ENCODE measurements around the gene ZBTB20. TPM values are rescaled to one million over a fixed set of nuclear protein-coding genes. Genes with fewer than 3 reads are reported as not detected.
"Not testable (repeated sequence)": the region's sequence is repeated elsewhere in the genome, so short reads cannot be mapped to it uniquely, and the experiment has no call there.

The ZBTB20 gene
- total RNA-seq, 2 donors from 2014 or later, result 75.7 to 91.2 TPM

DNA sequence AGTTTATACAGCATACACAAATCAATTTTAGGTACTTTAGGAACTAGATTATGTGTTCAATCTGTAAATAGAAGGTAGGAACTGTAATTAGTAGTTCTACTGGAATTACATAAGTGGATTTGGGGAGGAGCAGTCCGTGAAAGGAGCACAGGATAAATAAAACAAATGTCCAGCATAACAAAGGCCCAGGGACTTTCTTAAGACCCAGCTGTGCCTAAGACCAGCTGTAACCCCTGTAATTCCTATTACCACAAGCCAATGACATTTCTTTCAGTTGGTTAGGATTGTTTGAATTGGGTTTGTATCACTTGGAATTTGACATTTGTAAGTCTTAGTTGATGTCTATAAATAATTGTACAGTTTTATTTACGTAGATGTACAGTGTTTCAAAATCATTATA lies 4.8 kb upstream of the ZBTB20 start:
- no peak for DNase-seq (ENCODE audit: low spot score)
- intact Hi-C loops (cut with DNase I), result no loop called here

DNA sequence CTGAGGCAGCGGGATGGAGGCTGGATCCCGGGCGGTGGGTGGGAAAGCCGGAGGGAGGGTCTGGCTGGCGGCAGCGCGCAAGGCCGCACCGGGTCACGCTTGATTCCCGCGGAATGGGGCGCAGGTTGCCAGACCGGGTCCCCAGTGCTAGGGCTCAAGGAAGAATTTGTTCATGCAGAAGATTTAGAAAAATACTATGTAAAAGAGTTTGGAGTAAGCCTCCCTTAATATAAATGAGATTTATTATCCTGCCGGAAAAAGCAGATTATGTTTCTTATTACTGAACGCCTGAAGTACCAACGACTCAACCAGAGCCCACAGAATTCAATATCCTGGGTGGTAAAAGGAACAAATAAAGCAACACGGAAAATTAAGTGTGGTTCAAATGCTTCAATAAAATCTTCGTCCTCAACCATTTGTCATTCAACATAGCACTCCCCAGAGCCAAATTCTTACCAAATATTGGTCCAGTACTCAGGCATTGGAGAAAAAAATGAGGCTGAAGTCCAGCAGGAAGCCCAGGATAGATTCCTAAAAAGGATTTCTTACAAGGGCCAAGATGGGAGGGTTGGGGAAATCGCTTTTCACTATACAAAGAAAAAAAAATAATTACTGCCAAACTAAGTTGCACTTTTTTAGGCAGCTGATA lies 1.2 kb upstream of the ZBTB20 start:
- intact Hi-C loops (cut with DNase I), result no loop called here
- DNase-seq (ENCODE audit: low spot score), result no peak

DNA sequence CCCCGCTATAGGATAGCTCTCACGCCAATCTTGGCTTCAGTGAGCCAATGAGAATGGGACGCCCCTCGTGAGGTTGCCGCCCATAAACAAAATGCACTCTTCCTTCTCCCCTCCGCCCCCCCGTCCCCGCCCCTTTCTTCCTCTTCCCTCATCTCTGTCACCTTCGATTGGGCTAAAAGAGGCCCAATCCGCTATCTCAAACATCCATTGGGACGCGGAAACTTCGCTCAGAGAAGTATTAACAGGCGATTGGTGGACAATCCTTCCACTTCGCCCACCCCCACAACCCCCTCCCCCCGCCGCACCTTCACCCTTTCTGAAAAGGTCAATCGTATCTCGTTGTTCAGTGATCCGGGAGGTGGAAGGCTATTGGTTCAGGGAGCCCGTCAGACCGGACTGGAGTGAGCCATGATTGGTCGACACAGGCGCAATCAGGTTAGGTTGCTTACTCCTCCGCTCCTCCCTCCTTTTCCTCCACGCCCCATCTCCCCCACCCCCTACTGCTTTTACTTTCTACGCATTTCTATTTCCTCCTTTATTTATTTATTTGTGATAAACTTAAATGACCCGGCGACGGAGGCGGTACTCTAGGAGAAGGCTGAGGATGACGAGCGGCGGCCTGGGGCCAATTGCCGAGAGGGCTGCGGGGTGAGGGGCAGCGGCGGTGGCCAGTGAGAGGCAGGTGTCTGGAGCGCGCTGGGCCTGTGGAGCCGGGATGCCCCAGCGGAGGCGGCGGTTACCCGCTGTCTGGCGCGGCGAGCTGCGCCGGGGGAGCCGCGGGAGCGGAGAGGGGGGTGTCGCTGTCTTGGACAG lies 447 bp upstream of the ZBTB20 start:
- DNase-seq (ENCODE audit: low spot score), result peak; percentile 99
- intact Hi-C loops (cut with DNase I), result no loop called here

DNA sequence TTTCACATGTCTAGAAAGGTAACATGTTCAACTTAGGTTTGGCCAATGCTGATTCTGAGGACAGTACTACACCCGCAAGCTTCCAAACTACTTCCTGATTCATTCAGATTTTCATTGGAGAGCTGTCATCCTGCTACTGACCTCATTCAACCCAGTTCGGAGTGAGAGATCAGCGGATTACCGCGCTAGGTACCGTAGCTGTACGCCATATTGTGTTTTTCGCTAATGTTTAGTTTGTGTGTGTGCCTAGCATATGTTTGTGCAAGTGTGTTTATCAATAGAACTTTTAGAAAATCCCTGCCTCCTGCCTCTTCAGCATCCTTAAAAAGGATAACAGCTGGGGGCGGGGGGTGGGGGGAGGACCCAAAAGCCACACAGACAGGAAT lies 1.1 kb downstream of the ZBTB20 start:
- intact Hi-C loops (cut with DNase I), result no loop called here
- no peak for DNase-seq (ENCODE audit: low spot score)

DNA sequence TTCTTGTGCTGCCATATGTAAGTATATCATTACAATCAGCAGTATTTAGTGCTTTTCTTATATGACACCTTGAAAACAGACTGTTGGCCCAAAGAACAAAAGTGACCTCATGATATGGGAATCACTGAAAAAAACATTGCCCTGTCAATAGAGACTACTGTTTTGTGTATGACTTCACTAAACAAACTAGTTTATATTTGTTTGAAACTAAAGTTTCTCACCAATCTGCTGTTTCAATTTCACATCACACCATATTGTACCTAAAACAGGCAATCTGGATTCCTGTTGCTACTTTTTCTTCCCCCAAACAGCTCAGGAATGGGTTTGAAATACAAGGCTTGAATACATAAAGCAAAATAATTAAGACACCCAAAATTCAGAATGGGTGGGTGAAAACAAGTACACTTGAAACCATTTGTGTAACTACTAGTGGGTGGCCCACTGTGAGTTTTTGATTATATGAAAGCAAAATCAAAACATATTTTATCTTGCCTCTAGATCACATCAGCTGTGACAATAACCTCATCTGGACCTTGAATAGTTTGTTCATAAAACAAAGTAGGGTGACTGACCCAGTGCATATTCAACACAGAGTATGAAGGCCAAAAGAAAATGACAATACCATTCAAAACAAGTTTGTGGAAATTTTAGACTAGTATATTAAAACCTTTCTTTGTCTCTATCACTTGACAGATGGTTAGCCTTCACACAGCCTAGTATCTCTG lies 5.9 kb downstream of the ZBTB20 start:
- no peak for DNase-seq (ENCODE audit: low spot score)
- intact Hi-C loops (cut with DNase I), result no loop called here

DNA sequence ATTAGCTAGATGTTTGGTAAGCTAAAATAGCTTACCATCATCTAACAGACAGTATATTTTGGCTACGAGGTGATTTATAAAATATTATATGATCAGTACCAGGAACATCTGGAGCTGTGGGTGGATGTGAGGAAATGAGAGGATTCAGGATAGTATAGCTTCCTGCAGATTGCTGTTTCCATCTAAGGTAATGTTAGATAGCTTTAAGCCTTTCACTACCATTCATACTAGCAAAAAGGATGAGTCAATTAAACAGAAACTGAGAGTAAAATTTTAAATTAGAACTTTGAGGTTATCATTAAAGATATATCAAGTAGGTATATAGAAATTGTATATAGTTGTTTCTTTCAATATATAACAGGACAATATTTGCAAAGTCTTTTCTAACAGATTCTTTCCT lies 8.0 kb downstream of the ZBTB20 start:
- intact Hi-C loops (cut with DNase I), result no loop called here
- DNase-seq (ENCODE audit: low spot score), result no peak

DNA sequence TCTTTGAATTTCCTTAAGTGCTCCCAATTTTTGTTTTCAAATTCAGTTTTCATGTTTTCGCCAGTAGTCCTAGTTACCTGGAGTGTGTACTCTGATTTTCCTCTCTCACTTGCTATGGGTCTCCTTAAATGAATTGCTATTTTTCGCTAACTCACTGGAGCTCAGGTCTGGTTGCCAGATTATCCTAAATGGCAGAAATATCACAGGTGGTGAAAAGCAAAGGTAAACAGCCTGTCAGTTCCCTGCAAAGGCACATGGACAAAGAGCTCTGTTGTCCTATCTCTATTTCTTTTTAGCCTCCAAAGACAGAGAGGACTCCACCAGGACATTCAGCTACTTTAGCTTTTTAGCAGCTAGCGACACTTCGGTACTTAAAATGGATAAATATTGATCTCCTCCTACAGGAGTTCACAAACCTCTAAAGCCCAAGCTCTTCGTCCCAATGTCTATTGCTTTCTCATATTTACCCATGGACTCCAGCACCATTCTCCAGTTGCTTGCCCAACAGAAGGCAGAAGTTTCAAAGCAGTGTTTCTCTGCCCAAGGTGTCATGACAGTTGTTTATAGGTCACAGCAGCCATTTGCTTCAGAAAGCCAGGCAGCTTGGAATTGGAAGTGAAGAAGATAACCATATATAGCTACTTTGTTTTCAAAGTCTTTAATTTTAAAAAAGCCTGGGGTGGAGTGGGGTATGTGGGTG lies 12.3 kb downstream of the ZBTB20 start:
- intact Hi-C loops (cut with DNase I), result no loop called here
- no peak for DNase-seq (ENCODE audit: low spot score)

DNA sequence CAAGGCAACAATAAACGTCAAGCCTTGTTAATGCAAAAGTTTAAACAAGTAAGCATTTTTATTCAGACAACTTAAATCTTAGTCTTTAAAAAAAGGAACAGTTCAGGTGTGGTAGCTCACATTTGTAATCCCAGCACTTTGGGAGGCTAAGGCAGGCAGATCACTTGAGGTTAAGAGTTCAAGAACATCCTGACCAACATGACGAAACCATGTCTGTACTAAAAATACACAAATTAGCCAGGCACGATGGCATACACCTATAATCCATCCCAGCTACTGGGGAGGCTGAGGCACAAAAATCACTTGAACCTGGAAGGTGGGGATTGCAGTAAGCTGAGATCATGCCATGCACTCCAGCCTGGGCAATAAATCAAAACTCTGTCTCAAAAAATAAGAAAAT lies 19.9 kb downstream of the ZBTB20 start:
- intact Hi-C loops (cut with DNase I), result no loop called here

DNA sequence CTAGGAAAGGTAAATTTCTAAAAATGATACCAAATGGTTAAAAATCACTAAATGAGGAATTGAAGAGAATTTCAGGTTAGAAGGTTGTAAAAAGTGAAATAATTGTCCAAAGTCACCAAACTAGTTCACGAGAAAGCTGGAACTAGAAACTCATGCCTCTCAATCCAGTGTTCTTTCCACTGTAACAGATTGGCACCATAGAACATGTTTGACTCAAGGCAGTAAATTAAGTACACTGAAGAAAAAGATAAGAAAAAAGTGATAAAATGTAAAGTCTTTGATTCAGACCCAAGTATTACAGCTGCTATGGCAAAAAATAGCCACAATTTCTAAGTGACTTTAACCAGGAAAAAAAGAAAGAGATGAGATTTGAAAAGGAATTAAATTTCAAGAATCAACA lies 26.5 kb downstream of the ZBTB20 start:
- intact Hi-C loops (cut with DNase I), result no loop called here
- DNase-seq (ENCODE audit: low spot score), result no peak

More for the DNA sequence above, 19.9 kb downstream of the ZBTB20 start:
- no peak for DNase-seq (ENCODE audit: low spot score)

DNA sequence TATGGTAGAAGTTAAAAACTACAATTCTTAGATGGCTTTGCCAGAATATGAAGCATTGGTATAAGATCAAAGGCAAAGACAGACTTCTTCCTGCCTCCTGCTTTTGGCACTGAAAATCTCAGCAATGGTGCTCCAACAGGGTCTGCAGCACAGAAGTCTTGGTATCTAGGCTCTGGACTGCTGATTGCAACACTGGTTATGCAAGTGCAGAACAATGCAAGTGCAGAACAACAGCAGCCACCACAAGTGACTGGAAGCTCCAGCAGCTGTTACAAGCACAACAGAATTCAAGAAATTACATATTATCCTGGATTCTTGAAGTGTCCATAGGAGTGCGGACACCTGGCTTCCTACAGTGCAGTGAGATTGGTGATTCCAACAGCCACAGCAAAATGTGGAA lies 33.7 kb downstream of the ZBTB20 start:
- intact Hi-C loops (cut with DNase I), result no loop called here
- no peak for DNase-seq (ENCODE audit: low spot score)

DNA sequence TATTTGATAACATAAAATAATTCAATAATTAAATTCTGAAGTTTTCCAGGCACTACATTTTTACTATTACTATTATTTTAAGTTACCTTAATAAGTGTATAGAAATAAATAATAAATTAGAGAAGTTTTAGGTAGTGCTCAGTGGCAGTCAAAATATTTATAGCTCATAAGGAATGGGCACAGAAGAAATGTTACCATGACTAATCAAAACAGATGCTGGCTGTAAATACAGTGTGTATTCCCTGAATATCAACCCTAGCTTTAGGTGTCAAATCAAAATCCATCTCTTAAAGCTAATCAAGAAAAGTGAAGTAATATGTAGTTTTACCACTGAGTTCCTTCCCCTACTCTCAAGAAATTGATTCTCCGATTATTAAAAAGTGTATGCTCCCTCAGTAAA lies 35.5 kb downstream of the ZBTB20 start:
- intact Hi-C loops (cut with DNase I), result no loop called here
- no peak for DNase-seq (ENCODE audit: low spot score)

DNA sequence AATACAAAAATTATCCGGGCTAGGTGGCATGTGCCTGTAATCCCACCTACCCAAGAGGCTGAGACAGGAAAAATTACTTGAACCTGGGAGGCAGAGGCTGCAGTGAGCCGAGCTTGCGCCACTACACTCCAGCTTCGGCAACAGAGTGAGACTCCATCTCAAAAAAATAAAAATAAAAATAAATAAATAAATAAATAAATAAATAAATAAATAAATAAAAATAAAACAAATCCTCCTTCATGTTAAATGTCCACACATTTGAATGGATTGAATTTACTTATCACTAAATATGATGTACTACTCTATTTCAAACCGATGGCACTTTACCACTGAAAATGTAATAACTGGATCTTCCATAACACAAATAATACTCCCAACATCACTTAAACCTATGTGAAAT lies 36.3 kb downstream of the ZBTB20 start:
- intact Hi-C loops (cut with DNase I), result no loop called here
- no peak for DNase-seq (ENCODE audit: low spot score)

DNA sequence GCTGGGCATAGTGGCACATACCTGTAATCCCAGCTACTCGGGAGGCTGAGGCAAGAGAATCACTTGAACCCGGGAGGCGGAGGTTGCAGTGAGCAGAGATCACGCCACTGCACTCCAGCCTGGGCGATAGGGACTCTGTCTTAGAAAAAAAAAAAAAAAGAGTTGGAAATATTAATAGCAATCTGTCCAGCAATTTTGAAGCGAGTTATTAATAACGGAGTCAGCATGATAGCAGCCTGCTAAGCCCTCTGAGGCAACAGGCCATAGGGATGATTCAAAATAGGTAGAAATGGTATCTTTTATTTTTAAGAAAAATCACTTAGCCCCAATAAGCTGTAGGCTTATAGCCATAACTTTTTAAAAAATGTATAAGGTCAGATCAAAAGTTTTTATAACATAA lies 37.0 kb downstream of the ZBTB20 start:
- intact Hi-C loops (cut with DNase I); DNase-seq (ENCODE audit: low spot score): not testable (repeated sequence)

DNA sequence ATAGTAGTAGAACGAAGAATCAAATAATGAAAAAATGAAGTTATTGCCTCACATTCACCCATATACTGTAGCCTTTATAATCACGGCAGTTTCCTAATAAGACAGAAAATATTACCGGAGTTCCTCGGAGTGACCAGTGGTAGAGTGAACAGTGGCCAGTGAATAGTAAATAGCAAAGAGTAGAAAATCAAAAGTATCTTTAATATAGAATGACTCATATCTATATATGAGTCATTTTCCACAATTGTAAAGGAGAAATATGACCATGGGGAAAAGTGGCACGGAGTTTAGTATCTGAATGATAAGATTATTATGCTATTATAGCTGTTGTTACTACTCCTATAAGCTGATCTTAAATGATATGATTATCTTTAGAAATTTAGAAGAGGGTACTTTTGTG lies 38.5 kb downstream of the ZBTB20 start:
- intact Hi-C loops (cut with DNase I), result no loop called here
- DNase-seq (ENCODE audit: low spot score), result no peak

DNA sequence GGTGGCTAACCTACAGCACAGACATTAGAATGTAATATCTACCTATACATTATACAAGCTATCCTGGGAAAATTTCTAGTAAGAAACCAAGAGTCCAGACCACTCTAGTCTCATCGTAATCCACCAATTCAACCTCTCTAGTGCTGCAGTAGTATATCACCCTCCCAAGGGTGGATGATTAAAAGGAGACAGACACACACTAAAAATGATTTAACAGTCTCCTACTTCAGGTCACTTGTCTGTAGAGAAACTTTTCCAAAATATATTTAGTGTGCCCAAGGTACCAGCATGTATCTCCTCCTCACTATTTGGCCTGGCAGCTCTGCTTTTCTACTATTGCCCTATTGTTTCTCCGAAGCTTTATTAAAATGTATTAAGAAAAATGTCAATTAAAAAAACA lies 45.0 kb downstream of the ZBTB20 start:
- intact Hi-C loops (cut with DNase I), result loop anchor here in 1 of 2 donors (5.0 kb wide), 1 partner anchor 1055 kb away; no protein-coding TSS in a partner anchor

DNA sequence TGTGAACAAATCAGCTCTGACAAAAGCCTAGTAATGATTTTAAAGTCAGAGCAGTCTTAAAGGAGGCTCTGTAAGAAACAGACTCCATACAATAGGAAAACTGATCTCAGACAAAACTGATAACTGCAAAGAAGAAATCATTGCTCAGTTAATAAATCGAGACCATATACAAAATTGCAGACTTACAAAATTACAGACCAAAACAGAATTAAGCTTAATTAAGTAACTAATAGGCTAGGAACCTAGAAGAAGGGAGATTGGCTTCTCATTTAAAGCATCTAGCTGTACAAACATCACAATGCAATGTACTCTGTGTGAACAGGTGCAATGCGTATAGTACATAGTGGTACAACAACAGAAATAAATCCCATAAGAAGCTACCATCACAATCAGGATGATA lies 46.3 kb downstream of the ZBTB20 start:
- intact Hi-C loops (cut with DNase I), result loop anchor here in 1 of 2 donors (5.0 kb wide), 1 partner anchor 1054 kb away; no protein-coding TSS in a partner anchor
- DNase-seq (ENCODE audit: low spot score), result no peak

More for the DNA sequence above, 45.0 kb downstream of the ZBTB20 start:
- DNase-seq (ENCODE audit: low spot score), result no peak

DNA sequence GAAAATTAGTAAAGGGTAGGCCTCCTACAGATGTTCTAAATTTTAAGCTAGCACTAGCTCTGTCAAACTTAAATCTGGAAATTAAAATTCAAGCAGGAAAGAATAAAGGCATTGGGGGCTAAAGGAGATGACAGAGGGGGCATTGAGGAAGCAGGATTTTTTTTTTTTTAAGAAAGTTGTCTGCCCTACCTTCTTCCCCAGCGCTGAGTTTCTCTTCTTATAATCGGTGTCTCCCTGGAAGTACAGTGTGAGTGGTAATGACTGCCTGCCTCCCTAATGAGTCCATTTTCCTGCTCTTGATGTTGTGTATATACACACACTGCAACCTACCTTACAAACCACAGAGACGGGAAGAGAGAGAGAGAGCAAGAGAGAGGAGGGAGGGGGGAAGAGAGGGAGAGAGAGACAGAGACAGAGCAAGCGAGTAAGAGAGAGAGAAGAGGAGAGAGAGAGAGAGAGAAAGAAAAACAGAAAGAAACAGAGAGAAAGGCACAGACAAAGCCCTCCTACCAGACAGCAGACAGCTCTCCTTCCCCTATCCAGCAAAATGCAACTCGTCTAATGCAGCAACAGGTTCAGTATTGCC lies 47.0 kb downstream of the ZBTB20 start:
- intact Hi-C loops (cut with DNase I), result loop anchor here in 1 of 2 donors (5.0 kb wide), 1 partner anchor 1053 kb away; no protein-coding TSS in a partner anchor
- DNase-seq (ENCODE audit: low spot score), result no peak

DNA sequence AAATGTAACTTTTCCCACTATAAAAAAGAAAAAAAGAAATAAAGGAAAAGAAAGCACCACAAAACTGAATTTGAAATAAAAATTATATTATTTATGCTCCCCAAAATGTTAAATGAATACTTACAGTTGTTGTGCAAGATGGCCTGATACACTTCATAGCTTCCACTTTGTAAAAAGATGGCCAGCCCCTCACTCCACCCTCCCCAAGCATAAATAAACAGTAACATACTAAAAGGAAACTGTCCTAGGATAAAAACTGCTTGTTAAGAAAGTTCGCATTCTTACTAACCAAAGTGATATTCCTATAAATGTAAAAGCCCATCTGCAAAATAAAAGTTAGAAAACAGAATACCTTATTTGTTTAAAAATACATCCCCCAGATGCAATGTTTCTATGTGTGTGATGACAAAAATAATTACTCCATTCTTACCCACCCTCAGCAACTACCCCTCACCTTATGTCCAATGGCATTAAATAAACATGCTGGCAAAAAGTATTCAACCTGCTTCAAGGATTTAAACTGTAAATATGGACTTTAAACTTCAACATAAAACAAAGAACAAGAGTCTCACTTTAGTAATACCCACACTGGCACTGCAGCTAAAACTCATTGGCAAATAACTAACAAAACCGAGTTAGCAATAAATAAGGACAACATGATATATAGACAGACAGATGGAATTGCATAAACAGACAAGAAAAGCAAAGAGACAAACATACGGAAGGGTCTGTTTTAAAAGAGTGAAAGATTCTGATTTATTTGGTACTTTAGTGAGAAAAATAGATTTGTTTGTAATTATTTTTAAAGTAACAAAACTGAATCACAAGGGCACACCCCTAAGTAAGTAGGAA lies 47.7 kb downstream of the ZBTB20 start:
- intact Hi-C loops (cut with DNase I), result no loop called here
- DNase-seq (ENCODE audit: low spot score), result no peak
